NCI-H2171 (cell line): ENCODE data around the gene TPR.

ENCODE experiments used
- DNase-seq: peaks from one replicate; lab custom pipeline; 2025; lab: John Stamatoyannopoulos, UW

TPR gene

GRCh38 chr1:186289943-186290545 is 85.0 kb downstream of the TPR start:
- no peak for DNase-seq

GRCh38 chr1:186286615-186287315 is 88.3 kb downstream of the TPR start:
- DNase-seq, result no peak

GRCh38 chr1:186283374-186283773 is 91.7 kb downstream of the TPR start:
- no peak for DNase-seq

GRCh38 chr1:186282466-186282865 is 92.6 kb downstream of the TPR start:
- DNase-seq, result no peak

- DNase-seq, result no peak
Measured at GRCh38 chr1:186275822-186276221, 99.2 kb downstream of the TPR start.

- DNase-seq, result no peak
Measured at GRCh38 chr1:186272486-186272885, 102.6 kb downstream of the TPR start.

- no peak for DNase-seq
Measured at GRCh38 chr1:186271032-186271431, 104.0 kb downstream of the TPR start.
